DMS 273 (cell line): ENCODE data around the gene ABHD11.
"Not testable (repeated sequence)": the region's sequence is repeated elsewhere in the genome, so short reads cannot be mapped to it uniquely, and the experiment has no call there.

ENCODE experiments used
- DNase-seq: peaks from one replicate; lab custom pipeline; 2025; ENCODE audit not compliant: unreplicated experiment; lab: John Stamatoyannopoulos, UW

ABHD11 gene

DNA sequence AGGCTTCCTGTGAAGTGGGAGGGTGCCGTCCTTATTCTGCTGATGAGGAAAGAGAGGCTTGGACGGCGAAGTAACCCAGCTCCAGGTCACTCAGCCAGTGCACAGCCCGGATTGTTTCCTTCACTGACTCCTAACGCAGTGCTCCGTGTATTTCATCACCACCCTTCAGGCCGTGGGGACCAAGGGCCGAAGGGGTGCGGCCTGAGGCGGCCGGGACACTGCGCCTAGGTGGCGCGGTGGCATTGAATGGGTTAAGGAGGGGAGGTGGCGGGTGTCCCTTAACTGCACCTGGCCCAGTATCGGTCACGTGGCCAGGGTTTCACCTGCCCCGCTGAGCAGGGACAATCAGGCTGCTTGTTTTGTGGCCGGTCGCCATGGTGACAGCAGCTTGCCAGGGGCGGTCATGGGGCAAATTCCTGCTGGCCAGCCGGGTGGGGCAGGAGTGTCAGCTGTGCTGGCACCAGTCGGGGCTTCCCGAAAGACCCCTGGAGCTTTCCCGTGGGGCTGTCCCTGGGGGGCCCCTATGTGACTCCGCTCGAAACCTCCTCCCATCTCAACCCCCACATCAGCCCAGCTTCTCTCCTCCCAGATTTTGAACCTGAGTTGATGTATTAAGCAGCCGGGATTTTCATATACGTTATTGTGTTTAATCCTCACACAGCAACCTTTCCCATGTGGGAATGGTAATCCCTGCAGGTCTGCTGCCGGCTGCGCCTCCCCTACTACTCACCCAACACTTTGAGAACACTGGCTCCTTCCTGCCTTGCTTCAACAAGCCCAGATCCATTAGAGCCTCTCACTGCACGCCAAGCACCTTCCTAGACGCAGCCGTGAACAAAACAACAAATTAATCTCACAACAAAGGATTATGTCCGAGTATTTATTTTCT is 4.4 kb upstream of the ABHD11 start:
- peak; percentile 55 for DNase-seq

DNA sequence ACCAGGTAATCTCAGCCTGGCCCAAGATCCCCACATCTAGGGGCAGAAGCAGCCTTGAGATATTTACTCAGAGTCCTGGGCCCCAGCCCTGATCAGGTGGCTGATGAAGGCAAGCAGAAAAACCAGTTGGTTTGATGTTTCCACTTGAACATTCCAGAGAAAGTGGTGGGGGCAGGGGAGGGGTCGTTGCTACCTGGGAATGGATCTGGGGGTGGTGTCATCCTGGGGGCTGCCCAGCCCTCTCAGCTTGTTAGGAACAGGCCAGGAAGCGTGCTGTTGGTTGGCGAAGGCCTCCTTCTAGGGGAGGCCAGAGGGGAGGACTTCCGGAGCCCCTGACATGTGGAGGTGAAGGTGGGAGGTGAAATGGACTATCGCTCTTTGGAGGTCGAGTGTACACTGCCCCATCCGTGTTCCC is 3.7 kb upstream of the ABHD11 start:
- DNase-seq, result no peak

DNA sequence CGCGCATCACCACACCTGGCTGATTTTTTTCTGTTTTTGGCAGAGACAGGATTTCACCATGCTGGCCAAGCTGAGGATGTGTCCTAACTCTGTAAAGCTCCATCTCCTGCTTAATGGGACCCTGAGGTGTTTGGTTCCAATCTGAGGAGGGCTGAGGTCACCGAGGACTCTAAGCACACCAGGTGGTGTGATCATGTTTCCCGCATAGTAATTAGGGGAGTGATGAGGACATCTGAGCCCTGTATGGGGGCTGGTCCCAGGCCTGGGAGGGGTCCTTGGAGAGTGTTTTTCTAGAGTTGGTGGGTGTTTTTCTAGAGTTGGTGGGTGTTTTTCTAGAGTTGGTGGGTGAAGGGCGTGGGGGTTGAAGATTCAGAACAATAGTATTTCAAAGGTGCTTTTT is 3.0 kb upstream of the ABHD11 start:
- peak; percentile 92 for DNase-seq

DNA sequence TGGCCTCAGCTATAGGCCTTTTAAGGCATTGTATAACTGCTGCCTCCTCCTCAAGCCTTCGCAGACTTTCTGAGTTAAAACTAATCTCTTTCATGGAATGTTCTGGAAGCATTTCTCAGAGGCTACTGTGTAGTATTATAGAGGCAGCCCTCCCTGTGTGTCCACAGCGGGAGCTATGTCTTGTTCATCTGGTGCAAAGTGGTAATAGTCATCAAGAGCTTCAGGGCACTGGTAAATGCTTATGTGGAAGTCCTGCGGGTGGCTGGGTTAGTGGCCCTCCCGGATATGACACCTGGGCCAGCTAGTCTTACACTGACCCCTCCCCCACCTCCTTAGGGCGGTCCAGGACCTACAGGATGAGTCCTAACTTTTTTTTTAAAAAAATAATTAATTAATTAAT is 2.2 kb upstream of the ABHD11 start:
- DNase-seq, result no peak

DNA sequence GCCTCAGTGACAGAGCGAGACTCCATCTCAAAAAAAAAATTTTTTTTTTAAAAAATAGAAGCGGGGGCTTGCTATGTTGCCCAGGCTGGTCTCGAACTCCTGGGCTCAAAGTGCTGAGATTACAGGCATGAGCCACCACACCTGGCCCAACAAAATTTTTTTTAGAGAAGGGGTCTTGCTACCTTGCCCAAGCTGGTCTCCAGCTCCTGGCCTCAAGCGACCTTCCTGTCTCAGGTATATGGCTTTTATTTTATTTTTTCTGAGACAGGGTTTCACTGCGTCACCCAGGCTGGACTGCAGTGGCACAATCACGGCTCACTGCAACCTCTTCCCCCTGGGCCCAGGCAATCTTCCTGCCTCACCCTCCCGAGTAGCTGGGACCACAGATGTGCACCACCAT is 1.6 kb upstream of the ABHD11 start:
- DNase-seq, result no peak

DNA sequence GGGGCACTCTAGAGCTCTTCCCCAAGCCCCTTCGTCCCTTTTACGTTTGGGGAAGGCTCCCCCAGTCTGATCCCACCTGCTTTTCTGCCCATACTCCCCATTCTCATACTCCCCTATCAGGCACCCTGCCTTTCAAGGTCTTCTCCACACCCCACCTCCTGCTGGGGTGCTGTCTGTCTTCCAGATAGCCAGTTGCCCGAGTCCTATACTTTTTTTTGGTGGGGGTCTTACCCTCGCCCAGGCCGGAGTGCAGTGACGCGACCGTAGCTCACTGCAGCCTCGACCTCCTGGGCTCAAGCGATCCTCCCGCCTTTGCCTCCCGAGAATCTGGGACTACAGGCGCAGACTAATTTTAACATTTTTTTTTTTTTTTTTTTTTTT is 775 bp upstream of the ABHD11 start:
- DNase-seq, result no peak

DNA sequence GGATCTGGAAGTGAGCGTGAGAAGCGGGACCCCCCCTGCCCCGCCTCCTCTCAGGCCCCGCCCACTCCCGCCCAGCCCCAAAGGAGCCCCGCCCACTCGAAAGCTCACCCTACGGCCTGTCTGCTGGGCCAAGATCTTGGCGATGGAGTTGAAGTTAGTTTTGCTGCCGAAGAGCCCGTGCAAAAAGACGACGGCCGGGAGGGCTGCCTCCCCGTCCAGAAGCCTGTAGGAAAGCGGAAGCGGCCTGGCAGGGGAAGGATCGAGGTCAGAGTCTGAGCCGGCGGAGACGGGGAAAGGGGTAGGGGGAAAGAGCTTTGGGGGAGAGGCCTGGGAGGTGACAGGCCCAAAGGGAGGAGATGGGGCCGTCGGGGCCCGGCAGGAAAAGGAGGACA is 386 bp downstream of the ABHD11 start:
- DNase-seq, result peak; percentile 83

DNA sequence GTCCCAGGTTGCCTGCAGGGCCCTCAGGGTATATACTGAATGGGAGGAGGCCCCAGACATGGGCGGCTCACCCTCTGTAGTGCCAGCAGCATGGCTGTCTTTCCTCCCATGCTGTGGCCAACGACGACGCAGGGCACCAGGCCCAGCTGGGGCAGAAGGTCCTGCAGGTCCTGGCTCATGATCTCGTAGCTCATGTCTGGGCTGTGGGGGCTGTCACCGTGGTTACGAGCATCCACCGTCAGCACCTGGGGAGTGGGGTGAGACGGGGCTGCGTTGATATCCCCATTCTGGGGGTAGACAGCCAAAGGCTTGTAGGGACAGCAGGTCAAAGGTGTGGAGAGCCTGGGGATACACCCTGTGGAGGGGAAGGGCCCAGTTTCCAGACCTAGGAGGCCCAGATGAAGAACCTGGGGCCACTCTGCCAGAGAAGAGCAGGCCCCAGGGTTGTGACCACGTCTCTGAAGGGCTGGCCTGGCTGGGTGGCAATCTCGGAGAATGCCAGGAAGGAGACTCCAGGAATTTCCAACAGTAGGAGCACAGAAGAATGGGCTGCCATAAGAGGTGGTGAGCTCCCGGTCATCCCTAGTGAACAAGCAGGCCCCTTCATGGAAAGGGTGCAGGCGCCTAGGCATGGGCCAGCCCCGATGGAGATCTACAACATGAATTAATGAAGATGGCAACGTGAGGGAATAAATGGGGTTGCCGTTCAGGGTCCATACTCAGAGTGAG is 947 bp downstream of the ABHD11 start:
- no peak for DNase-seq

DNA sequence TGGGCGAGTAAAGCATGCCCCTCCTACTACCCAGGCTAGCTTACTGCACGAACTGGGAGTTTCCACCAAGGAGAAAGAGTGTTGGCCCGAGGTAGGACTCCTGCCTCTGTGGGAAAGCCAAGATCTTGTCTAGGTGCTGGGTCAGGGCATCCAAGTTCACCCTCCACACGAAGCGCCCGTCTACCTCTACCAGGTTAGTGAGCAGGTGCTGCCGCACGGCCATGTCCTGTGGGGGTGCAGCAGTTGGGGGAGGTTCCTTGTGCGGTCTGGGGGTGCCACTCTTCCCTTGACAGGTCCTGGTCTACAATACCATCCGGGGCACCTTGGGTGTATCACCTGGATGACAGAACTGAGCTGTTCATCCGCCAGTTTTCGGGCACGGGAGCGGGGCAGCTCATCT is 1.7 kb downstream of the ABHD11 start:
- no peak for DNase-seq

DNA sequence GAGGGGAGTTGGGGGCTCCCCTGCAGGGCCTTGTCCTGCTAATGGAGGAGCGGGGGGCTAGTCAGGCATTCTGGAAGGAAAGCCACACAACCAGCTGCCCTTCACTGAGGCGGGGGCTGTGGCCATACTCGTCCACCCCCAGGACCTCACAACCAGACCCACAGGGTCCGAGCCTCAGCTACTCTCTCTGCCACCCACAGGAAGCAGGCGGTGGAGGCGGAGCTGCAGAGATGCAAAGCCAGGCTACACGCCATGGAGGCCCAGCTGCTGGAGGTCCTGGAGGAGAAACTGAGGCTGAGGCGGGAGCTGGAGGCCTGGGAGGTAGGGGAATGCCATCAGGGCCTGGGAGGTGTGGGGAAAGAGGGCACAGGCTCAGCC is 3.1 kb downstream of the ABHD11 start:
- no peak for DNase-seq

DNA sequence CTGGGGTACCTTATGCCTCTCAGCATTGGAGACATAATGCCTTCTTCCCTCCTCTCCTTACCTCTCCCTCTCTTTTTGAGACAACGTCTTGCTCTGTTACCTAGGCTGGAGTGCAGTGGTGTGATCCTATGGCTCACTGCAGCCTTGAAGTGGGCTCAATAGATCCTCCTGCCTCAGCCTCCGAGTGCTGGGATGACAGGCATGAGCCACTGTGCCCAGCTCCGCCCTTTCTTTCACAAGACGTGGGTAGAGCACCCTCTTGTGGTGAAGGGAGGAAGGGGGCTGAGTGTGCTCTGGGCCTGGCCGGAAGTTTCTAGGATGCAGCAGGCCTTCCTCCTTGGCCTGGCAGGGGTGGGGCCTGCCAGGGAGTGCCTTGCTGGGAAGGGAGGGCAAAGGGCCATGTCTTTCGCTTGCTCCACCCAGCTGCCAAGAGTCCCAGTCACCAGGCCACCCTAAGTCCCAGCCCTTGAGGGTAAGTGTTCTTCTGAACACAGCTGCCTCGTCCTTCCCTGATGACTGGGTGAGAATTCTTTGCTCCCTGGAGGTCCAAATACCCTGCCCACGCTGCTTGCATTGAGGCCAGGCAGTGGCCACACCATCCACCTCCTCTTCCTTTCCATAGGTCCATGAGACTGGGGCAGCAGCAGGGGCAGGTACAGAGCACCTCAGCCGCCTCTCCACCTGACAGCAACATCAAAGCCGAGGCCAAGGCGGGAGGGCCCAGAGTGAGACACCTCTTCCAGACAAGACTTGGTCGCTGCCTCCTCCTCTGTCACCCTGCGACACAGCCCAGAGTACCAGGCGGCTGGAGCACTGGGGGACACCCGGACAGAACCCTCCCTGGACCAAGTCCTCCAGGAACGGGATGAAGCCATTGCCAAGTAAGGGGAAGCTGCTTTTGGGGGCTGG is 3.7 kb downstream of the ABHD11 start:
- peak; percentile 98 for DNase-seq

DNA sequence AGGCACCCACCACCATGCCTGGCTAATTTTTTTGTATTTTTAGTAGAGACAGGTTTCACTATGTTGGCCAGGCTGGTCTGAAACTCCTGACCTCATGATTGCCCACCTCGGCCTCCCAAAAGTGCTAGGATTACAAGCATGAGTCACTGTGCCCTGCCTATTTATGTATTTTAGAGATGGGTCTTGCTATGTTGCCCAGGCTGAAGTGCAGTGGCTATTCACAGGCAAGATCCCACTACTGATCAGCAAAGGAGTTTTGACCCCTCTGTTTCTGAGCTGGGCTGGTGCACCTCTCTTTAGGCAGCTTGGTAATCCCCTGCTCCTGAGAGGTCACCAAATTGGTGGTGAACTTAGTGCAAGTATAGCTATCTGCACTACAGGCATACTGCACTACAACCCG is 6.2 kb downstream of the ABHD11 start:
- DNase-seq, result no peak

DNA sequence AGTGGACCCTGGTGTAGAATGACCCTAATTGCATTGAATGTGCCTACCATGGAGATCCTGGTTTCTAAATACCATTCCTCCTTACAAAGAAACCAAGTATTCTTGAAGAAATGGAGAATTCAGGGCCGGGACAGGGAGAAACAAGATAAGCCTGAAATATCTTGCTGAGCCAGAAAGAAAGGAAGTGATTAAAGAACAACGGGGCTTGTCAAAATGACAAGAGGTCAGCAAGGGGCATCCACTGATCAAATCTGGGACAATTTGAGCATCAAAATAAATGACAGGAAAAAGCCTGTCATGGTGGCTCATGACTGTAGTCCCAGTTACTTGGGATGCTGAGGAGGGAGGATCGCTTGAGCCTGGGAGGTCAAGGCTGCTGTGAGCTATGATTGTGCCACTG is 8.1 kb downstream of the ABHD11 start:
- no peak for DNase-seq

DNA sequence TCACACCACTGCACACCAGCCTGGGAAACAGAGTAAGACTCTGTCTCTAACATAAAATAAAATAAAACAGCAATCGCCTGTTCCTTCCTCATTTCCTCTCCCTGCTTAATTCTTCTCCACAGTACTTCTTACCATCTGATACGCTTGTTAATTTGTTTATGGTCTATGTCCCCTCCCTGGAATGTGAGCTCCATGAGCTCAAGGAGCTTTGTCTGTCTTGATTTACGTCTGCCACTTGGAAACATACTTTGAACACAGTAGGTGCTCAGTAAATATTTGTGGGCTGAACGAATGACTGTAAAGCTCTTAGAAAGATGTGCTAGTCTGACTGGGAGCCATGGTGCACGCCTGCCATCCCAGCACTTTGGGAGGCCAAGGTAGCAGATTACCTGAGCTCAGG is 10.1 kb downstream of the ABHD11 start:
- DNase-seq, result no peak

DNA sequence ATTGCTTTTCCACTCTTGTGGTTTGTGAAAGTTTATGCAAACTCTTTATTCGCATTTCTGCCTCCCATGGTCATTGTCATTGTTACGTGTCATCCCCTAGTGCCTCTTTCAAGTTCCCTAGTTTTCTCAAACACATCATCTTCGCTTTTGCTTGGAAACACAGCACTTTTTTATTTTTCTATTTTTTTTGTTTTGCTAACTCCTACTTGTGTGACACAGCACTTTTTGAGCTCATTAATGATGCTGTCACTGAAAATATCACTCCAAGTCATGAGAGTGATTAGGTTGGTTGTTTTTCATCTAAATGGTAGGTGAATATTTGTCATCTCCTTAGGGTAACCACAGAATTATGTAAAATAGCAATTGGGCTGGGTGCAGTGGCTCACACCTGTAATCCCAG is 10.7 kb downstream of the ABHD11 start:
- no peak for DNase-seq

DNA sequence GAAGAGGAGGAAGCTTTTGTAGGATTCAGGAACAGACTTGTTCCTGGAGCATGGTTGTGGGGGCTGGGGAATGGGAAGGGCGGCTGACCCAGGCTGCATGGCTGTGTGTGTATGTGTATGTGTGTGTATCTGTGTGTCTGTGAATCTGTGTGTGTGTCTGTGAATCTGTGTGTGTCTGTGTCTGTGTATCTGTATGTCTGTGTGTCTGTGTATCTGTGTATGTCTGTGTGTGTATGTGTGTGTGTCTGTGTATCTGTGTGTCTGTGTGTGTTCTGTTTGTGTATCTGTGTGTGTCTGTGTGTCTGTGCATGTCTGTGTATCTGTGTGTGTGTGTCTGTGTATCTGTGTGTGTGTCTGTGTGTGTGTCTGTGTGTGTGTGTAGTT is 12.5 kb downstream of the ABHD11 start:
- no peak for DNase-seq

DNA sequence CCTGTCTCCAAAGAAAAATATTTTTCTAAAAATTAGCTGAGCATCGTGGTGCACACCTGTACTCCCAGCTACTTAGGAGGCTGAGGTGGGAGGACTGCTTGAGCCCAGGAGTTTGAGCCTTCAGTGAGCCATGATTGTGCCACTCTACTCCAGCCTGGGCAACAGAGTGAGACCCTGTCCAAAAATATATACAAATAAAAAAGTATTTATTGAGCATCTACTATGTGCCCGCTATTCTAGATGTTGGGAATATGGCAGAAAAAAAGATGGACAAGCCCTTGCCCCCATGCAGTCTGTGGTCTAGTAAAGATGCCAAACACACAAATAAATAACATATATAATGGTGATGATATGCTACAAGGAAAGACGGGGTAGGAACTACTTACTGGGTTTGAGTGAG is 14.8 kb downstream of the ABHD11 start:
- no peak for DNase-seq

DNA sequence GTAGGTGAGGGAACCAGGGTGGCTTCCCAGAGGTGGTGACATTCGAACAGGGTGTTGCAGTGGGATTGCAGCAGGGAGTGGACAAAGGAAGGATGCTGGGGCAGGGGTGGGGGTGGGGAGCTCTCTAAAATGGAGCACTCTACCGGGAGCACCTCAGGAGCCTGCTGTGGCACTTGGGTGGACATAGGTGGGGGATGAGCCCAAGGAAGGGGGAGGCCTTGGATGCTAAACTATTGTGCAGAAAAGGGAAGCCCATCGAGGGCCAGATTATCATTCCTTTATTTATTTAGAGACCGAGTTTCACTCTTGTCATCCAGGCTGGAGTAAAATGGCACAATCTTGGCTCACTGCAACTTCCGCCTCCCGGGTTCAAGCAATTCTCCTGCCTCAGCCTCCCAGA is 15.8 kb downstream of the ABHD11 start:
- DNase-seq, result no peak

DNA sequence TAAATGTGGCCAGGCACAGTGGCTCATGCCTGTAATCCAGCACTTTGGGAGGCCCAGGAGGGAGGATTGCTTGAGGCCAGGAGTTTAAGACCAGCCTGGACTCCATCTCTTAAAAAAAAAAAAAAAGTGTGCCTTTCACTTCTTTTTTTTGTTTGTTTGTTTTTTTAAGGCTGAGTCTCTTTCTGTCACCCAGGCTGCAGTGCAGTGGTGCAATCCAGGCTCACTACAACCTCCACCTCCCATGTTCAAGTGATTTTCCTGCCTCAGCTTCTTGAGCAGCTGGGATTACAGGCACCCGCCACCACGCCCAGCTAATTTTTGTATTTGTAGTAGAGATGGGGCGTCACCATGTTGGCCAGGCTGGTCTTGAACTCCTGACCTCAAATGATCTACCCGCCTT is 16.4 kb downstream of the ABHD11 start:
- not testable (repeated sequence) for DNase-seq

DNA sequence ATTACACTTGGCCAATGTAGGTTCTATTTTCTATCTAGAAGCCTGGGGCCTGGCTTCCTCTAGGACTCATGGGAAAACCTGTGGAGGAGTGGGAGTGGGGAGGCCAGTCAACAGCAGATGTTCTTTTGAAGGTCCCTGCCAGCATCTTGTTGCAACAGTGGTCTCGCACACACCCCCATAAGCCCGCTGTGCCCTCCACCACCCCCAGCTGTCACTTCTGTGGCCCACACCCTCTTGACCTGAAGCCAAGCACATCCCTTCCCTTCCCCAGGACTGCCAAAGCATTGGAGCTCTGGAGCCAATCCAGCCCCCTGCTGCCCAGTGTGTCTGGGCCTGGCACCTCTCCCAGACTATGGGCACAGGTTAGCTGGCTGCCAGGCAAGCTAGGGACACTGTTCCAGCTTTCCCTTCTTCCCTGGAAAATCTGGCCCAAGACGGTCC is 17.2 kb downstream of the ABHD11 start:
- peak; percentile 100 for DNase-seq

DNA sequence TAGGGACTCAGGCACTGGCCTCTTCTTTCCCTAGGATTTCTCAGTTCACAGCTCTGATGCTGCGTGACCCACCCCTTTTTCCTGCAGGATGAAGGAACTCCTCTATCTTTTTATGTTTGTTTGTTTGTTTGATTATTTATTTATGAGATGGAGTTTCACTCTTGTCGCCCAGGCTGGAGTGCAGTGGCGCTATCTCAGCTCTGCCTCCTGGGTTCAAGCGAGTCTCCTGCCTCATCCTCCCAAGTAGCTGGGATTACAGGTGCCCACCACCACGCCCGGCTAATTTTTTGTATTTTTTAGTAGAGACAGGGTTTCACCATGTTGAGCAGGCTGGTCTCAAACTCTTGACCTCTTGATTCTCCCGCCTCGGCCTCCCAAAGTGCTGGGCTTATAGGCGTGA is 18.2 kb downstream of the ABHD11 start:
- DNase-seq, result not testable (repeated sequence)

DNA sequence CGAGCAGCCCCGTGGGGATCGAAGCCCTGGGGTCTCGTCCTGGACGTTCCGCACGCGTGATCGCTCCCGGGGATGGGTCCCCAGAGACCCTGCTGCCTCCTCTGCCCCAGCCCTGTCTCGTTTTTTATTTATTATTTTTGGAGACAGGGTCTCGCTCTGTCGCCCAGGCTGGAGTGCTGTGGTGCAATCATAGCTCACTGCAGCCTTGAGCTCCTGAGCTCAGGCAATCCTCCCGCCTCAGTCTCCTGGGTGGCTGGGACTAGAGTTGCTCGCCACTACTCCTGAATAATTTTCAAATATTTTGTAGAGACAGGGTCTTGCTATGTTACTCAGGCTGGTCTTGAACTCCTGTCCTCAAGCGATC is 18.8 kb downstream of the ABHD11 start:
- DNase-seq, result no peak
